Panc1 (cell line): Measurements from ENCODE around the gene PSTPIP1. TPM values are rescaled to one million over a fixed set of nuclear protein-coding genes. Genes with fewer than 3 reads are reported as not detected.

Source experiments
- ATAC-seq: fragments of 200-7000 bp; cut with Tn5 transposase; 2 replicates; pipeline ENCODE4 v1.9.1; 2020; ENCODE audit warnings: mild to moderate bottlenecking, moderate library complexity
- BruUV-seq: library from RNA; stranded (reverse); fragments of 400-500 nt; replicated peaks from 2 replicates; lab custom pipeline; 2021; lab: Mats Ljungman, UMichigan
- CTCF ChIA-PET: fragments of 300-600 bp; sonication (Branson Sonifier 250); formaldehyde crosslinking; loops from one replicate; lab custom pipeline; 2022; ENCODE audit warnings: antibody characterized with exemption; lab: Charles Lee
- POLR2A ChIA-PET: fragments of 300-600 bp; sonication (Branson Sonifier 250); formaldehyde crosslinking; loops from one replicate; lab custom pipeline; 2022; ENCODE audit warnings: antibody characterized with exemption; lab: Charles Lee
- DNase-seq: peaks from one replicate; pipeline ENCODE4 v3.0.0-alpha.2; 2010; ENCODE audit warnings: low read depth, low spot score
- H3K27ac ChIP-seq: 2 replicates; pipeline ENCODE4 v1.5.1; 2011; ENCODE audit warnings: mild to moderate bottlenecking, low read length, inconsistent platforms
- H3K27me3 ChIP-seq: fragments of 200-500 bp; sonication (Bioruptor generic); 2 replicates; pipeline ENCODE4 v1.6.0; 2014; ENCODE audit warnings: low read length, inconsistent platforms; ENCODE audit not compliant: control insufficient read depth, insufficient read depth
- H3K36me3 ChIP-seq: fragments of 200-500 bp; sonication (Bioruptor generic); 2 replicates; pipeline ENCODE4 v1.5.1; 2014; ENCODE audit warnings: inconsistent platforms, mild to moderate bottlenecking, low read length, moderate library complexity; ENCODE audit not compliant: control insufficient read depth, insufficient read depth
- H3K4me1 ChIP-seq: 2 replicates; pipeline ENCODE4 v1.5.1; 2011; ENCODE audit warnings: inconsistent platforms, mild to moderate bottlenecking, low read length, moderate library complexity; ENCODE audit not compliant: control insufficient read depth, insufficient read depth
- H3K4me3 ChIP-seq, 2 experiments: 2 replicates each; pipeline ENCODE4 v1.5.1; 2011 to 2012; ENCODE audit warnings: low read depth in 2 of 2, low read length in 2 of 2, mild to moderate bottlenecking in 2 of 2, inconsistent platforms in 1 of 2, moderate library complexity in 1 of 2
- H3K9me3 ChIP-seq: fragments of 200-500 bp; sonication (Bioruptor generic); 2 replicates; pipeline ENCODE4 v1.5.1; 2014; ENCODE audit warnings: low read depth, mild to moderate bottlenecking, inconsistent platforms, low read length, moderate library complexity; ENCODE audit not compliant: control insufficient read depth, insufficient read depth
- POLR2AphosphoS5 ChIP-seq: IDR thresholded peaks from 2 replicates; pipeline ENCODE4 v1.6.1; 2012; ENCODE audit warnings: mild to moderate bottlenecking, low read depth, low read length, moderate library complexity
- REST ChIP-seq, 2 experiments: IDR thresholded peaks; 2 replicates each; pipeline ENCODE4 v1.6.1; 2011 to 2012; ENCODE audit warnings: low read depth in 2 of 2, control low read depth in 1 of 2, low read length in 1 of 2, mild to moderate bottlenecking in 1 of 2, moderate library complexity in 1 of 2; ENCODE audit not compliant: insufficient read depth in 1 of 2
- SIN3A ChIP-seq: IDR thresholded peaks from 2 replicates; pipeline ENCODE4 v1.6.1; 2012; ENCODE audit warnings: low read depth, mild to moderate bottlenecking, low read length, moderate library complexity, borderline replicate concordance; ENCODE audit not compliant: insufficient read depth
- TCF7L2 ChIP-seq: IDR thresholded peaks from 2 replicates; pipeline ENCODE4 v1.6.1; 2011; ENCODE audit warnings: mild to moderate bottlenecking, low read depth, low read length, inconsistent platforms
- in situ Hi-C: cut with HindIII; loops from 2 replicates; pipeline ENCODE4 v1.10.0; 2016; ENCODE audit warnings: low sequenced_read_pairs, low pct_unique_long_range_greater_than_20kb
- intact Hi-C: fragments of 100-400 bp; cut with micrococcal nuclease; formaldehyde crosslinking; loops from one replicate; pipeline ENCODE4 v1.10.0; 2022; ENCODE audit not compliant: unreplicated experiment
- total RNA-seq: library from RNA; stranded (reverse); gene quantifications from one replicate; pipeline ENCODE4 v1.2.1, GENCODE V29; 2021; ENCODE audit not compliant: unreplicated experiment
- TF ChIP-seq, protein P1 (sequence below): fragments of 450-650 bp; IDR thresholded peaks from 2 replicates; pipeline ENCODE4 v1.5.1; 2017; ENCODE audit warnings: mild to moderate bottlenecking

Gene PSTPIP1
- total RNA-seq, 1 experiment from 2014 or later = 0.46 TPM

GRCh38 chr15:77012868-77013267 lies 17.9 kb downstream of the PSTPIP1 start:
- Histone ChIP-seq H3K27me3 (no peaks in the 10 kb centered on the region), H3K9me3 (no peaks in the 10 kb centered on the region), H3K4me3 (no peak overlapping the region), H3K27ac (no peak overlapping the region), H3K36me3 (no peaks in the 10 kb centered on the region), H3K4me1 (no peaks in the 10 kb centered on the region)
- intact Hi-C loops (no loop called here), in situ Hi-C loops (no loop called here)
- BruUV-seq = no TSS peak
- no peak for DNase-seq
- TF ChIP-seq TCF7L2 = no peak
- no peak for TF ChIP-seq POLR2AphosphoS5
- TF ChIP-seq, protein P1, sequence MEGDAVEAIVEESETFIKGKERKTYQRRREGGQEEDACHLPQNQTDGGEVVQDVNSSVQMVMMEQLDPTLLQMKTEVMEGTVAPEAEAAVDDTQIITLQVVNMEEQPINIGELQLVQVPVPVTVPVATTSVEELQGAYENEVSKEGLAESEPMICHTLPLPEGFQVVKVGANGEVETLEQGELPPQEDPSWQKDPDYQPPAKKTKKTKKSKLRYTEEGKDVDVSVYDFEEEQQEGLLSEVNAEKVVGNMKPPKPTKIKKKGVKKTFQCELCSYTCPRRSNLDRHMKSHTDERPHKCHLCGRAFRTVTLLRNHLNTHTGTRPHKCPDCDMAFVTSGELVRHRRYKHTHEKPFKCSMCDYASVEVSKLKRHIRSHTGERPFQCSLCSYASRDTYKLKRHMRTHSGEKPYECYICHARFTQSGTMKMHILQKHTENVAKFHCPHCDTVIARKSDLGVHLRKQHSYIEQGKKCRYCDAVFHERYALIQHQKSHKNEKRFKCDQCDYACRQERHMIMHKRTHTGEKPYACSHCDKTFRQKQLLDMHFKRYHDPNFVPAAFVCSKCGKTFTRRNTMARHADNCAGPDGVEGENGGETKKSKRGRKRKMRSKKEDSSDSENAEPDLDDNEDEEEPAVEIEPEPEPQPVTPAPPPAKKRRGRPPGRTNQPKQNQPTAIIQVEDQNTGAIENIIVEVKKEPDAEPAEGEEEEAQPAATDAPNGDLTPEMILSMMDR = no peak
- no peak for TF ChIP-seq REST (IDR thresholded peaks at IDR 0.05; ENCODE audit: insufficient read depth in 1 of 2, low read depth in 2 of 2, low read length in 1 of 2)
- no peak for TF ChIP-seq SIN3A
- CTCF ChIA-PET = no interaction called here
- POLR2A ChIA-PET = no interaction called here
- ATAC-seq = no peak

- no peak overlapping the region for H3K4me3 ChIP-seq
- ATAC-seq (no peak), DNase-seq (no peak)
- H3K27ac ChIP-seq = no peak overlapping the region
- ChIA-PET CTCF (interaction anchor here (0.5 kb wide), 1 partner anchor 51 kb away, joined by 4 read pairs; no protein-coding TSS in a partner anchor), POLR2A (no interaction called here)
- no peak for TF ChIP-seq REST (IDR thresholded peaks at IDR 0.05; ENCODE audit: insufficient read depth in 1 of 2, low read depth in 2 of 2, low read length in 1 of 2)
- TF ChIP-seq POLR2AphosphoS5 = no peak
- TF ChIP-seq SIN3A = no peak
- TF ChIP-seq, protein P1 = no peak
- TF ChIP-seq TCF7L2 = no peak
- in situ Hi-C loops (no loop called here), intact Hi-C loops (no loop called here)
- H3K4me1 ChIP-seq = no peaks in the 10 kb centered on the region
- no TSS peak for BruUV-seq
- no peaks in the 10 kb centered on the region for H3K27me3 ChIP-seq
- H3K9me3 ChIP-seq = no peaks in the 10 kb centered on the region
- H3K36me3 ChIP-seq = no peaks in the 10 kb centered on the region
Observed at GRCh38 chr15:77013776-77014131, 18.8 kb downstream of the PSTPIP1 start.
